ENCODE results near the gene GPC5. TPM values are rescaled to one million over a fixed set of nuclear protein-coding genes. Genes with fewer than 3 reads are reported as not detected.
"Not testable (repeated sequence)": the region's sequence is repeated elsewhere in the genome, so short reads cannot be mapped to it uniquely, and the experiment has no call there.

Gene GPC5
- polyA plus RNA-seq, 3 donors from 2014 or later = 0.58 TPM; not detected in 2

DNA sequence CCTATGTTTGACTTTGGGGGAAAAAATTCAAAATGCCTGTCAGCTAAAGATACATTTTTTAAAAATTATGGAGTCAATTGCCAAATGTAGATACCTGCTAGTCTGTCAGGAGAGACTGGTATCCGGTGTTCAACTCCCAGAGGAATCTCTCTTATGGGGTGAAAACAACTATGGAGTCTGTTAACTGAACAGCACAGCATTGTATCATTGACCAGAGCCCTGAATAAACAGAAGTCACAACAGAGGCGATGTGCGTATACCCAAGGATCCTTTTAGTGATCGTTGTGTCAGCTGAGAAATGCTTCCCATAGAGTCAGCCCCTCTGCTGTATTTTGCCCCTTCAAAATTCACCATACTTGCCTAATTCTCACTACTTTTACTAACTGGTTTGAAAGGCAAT, 257.3 kb downstream of the GPC5 start:
- H3K4me1 Mint-ChIP-seq = no peaks in the 10 kb centered on the region
- no peak for DNase-seq
- peaks cover 1 to 20% (median 9%) of the 10 kb centered on the region in 6 donors for H3K9me3 Mint-ChIP-seq
- H3K36me3 Mint-ChIP-seq = no peaks in the 10 kb centered on the region
- no peak overlapping the region for H3K4me3 Mint-ChIP-seq
- H3K27me3 Mint-ChIP-seq (ENCODE audit: low read depth in 3 of 3) = no peaks in the 10 kb centered on the region
- H3K27ac Mint-ChIP-seq = no peak overlapping the region

- DNase-seq = no peak
- no peak overlapping the region for H3K27ac Mint-ChIP-seq
- H3K27me3 Mint-ChIP-seq (ENCODE audit: low read depth in 3 of 3) = no peaks in the 10 kb centered on the region
Measured at GRCh38 chr13:91657283-91657682, 258.9 kb downstream of the GPC5 start.

DNA sequence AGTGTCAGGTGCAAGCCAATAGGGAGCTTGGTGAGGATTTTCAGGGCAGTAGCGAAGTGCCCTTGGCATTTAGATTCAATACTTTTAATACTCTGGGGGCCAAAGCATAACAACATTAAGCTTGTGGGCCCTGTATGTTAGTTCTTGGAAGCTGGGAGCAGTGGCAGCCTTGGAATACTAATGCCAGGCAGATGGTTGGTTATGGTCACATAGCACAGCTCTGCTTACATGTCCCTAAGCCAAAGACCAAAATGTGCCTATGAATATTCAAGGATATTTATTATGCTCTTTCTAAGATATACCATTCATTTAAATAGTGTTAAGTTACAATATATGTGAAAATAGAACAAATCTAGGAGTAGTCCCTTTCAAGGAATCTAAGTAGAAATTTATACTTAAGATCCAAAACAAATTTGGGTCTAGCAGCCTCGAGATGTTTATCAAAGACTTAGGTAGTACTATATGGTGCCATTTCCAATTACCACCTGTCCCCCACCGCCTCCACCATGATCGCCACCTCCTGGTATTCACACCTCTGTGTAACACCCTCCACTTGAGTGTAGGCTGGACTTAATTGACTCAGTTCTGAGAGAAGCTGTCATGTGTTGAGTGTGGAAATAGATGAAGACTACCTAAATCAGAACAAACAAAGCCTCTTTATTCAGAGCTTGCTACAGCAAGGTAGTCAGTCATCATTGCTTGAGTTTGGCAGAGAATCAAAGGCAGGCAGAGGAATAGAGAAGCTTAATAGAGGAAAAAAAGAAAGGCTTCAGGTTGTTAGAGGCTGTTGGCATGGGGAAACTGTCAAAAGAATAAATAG, 261.0 kb downstream of the GPC5 start:
- H3K27ac Mint-ChIP-seq = no peak overlapping the region
- H3K4me1 Mint-ChIP-seq = no peaks in the 10 kb centered on the region
- DNase-seq = no peak
- no peak overlapping the region for H3K4me3 Mint-ChIP-seq
- H3K36me3 Mint-ChIP-seq = no peaks in the 10 kb centered on the region
- H3K27me3 Mint-ChIP-seq (ENCODE audit: low read depth in 3 of 3) = no peaks in the 10 kb centered on the region
- H3K9me3 Mint-ChIP-seq = peaks cover under 1 to 29% (median 5%) of the 10 kb centered on the region in 6 donors

More at GRCh38 chr13:91657283-91657682, 258.9 kb downstream of the GPC5 start:
- Mint-ChIP-seq H3K4me1 (no peaks in the 10 kb centered on the region), H3K9me3 (peaks cover 1 to 31% (median 9%) of the 10 kb centered on the region in 6 donors), H3K4me3 (no peak overlapping the region), H3K36me3 (no peaks in the 10 kb centered on the region)

DNA sequence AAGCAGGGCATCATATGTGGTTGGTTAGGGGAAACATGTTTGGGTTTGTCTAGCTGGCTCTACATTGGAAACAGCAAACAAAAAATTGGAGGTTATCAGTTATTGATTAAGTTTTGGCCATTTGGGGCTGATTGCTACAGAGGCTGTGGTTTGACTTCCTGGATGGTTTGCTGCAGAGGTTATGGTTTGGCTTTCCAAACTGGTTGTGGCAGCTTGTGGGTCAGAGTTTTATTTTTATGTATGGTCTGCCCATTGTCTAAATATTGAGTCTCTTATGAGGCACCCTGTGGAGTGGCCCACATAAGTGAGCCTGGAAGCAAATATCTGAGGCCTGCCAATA, 261.6 kb downstream of the GPC5 start:
- no peak for DNase-seq
- Mint-ChIP-seq H3K4me1 (no peaks in the 10 kb centered on the region), H3K9me3 (peaks cover 3 to 29% (median 5%) of the 10 kb centered on the region in 6 donors), H3K27me3 (ENCODE audit: low read depth in 3 of 3) (no peaks in the 10 kb centered on the region), H3K4me3 (no peak overlapping the region), H3K36me3 (no peaks in the 10 kb centered on the region), H3K27ac (no peak overlapping the region)

DNA sequence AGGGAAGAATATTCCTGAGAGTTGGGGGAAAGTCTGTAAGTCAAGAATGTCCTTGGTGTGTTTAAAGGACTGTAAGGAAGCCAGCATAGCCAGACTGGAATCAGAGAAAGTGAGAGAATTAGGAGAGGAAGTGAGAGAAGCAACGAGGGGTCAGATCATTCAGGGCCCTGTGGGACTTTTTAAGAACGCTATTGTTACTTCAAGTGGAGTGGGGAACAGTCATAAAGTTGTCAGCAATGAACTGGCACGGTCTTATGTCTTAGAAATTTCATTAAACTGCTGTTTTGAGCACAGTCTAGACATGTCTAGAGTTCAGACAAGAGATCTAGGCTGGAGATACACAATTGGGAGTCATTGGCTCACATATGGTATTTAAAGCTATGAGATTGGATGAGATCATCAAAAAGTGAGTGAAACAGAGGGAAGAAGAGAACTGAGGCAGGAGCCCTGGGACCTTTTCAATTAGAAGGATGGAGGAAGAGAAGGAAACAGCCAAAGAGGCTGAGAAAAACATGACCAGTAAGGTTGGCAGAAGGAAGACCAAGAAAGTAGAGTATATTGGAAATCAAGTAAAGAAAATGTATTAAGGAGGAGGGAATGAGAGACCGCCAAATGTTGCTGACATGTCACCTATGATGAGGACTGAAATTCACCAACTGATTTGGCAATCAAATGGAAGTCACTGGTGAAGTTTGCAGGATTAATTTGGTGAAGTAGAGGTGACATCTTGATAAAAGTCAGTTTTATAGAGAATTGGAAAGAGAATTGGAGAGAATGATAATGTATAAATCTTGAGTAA, 263.5 kb downstream of the GPC5 start:
- Mint-ChIP-seq H3K9me3 (peaks cover 3 to 21% (median 3%) of the 10 kb centered on the region in 6 donors), H3K4me1 (no peaks in the 10 kb centered on the region), H3K36me3 (no peaks in the 10 kb centered on the region), H3K4me3 (no peak overlapping the region), H3K27me3 (ENCODE audit: low read depth in 3 of 3) (no peaks in the 10 kb centered on the region), H3K27ac (no peak overlapping the region)
- DNase-seq = no peak

DNA sequence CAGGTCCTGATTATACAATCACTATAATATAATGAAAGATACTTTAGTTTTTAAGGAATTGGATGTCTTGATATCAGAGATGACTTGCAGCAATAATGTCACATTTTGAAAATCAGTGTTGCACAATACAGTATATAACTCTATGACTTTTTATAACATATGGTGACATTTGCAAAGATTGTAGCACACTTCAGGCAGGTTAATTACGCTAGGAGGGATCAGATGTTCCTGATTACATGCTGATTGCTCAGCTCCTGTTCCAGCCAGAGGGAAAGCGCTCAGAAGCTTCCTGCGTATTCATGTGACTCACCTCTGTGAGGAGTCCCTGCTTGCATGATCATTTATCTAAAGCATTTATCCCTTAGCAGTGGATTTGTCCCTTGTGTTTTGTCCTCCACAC, 265.6 kb downstream of the GPC5 start:
- no peaks in the 10 kb centered on the region for H3K36me3 Mint-ChIP-seq
- no peak for DNase-seq
- H3K4me1 Mint-ChIP-seq = no peaks in the 10 kb centered on the region
- no peak overlapping the region for H3K4me3 Mint-ChIP-seq
- no peaks in the 10 kb centered on the region for H3K27me3 Mint-ChIP-seq (ENCODE audit: low read depth in 3 of 3)
- no peak overlapping the region for H3K27ac Mint-ChIP-seq
- H3K9me3 Mint-ChIP-seq = peaks cover 0 to 16% (median 2%) of the 10 kb centered on the region in 6 donors

DNA sequence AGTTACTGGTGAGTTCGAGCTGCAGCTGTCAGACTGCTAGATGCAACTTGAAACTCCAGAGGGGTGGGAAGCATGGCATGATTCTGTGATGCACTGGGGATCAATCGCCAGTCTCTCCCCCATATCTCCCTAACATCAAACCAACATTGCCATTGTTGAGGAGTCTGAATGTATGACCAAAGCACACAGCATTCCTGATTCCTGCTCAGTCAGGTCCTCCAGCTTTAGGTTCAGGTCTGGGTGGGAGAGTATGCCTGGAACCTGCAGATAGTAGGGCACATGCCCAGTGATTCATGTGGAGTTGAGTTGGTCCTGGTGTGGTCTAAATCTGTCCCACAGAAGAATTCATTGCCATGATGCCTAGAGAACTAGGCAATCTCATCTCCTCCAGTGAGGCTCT, 269.1 kb downstream of the GPC5 start:
- H3K4me1 Mint-ChIP-seq = no peaks in the 10 kb centered on the region

DNA sequence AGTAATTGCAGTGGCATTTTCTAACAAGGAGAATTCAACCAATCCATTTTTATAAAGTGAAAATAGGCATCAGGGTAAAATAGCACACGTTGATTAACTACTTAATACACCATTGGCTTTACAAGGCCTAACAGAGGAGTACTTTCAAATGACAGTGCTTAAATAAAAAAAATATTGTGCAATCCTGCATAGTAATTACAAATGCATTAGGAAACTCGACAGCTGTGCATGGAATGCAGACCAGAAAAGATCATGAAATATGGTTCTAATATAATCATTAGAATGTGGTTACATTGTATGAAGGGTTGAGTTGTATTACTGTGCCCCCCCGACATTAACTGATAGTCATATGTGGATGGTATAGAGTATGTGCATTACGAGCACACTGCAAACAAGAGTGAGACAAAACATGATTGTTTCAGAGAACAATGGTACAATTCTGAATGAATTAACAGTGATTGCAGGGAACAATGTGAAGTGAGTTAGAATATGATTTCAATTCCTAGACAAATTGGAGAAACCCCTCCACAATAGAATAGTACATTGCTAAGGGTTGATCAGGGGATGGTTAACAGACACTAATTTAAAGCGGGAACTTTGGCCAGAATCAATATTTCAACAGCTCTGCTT, 270.6 kb downstream of the GPC5 start:
- Mint-ChIP-seq H3K27me3 (ENCODE audit: low read depth in 3 of 3) (no peaks in the 10 kb centered on the region), H3K27ac (no peak overlapping the region), H3K9me3 (peaks cover 0 to 16% (median 3%) of the 10 kb centered on the region in 6 donors), H3K36me3 (no peaks in the 10 kb centered on the region), H3K4me1 (no peaks in the 10 kb centered on the region), H3K4me3 (no peak overlapping the region)
- no peak for DNase-seq

More for the DNA sequence above, 269.1 kb downstream of the GPC5 start:
- Mint-ChIP-seq H3K4me3 (no peak overlapping the region), H3K27ac (no peak overlapping the region), H3K9me3 (peaks cover 0 to 21% (median 0%) of the 10 kb centered on the region in 6 donors), H3K27me3 (ENCODE audit: low read depth in 3 of 3) (no peaks in the 10 kb centered on the region), H3K36me3 (no peaks in the 10 kb centered on the region)
- no peak for DNase-seq

GRCh38 chr13:91674347-91674746, 275.9 kb downstream of the GPC5 start:
- H3K27ac Mint-ChIP-seq = not testable (repeated sequence)
- H3K9me3 Mint-ChIP-seq = peaks cover 5 to 13% (median 7%) of the 10 kb centered on the region in 6 donors

DNA sequence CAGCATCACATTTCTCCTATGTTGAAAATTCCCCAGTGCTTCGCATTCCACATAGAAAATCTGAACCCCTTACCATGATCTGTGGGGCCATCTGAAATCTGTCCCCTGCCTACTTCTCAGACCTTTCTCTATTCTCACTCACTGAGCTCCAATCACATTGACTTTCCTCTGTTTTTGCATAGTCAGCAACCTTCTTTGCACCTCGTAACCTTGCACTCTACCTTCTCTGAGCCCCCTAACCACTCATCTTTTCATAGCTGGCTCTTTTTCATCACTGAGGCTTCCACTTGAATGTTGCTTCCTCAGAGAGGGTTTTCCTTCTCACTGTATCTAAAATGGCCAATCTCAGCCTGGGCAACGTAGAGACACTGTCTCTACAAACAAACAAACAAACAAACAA, 286.3 kb downstream of the GPC5 start:
- Mint-ChIP-seq H3K9me3 (peaks cover 3 to 13% (median 5%) of the 10 kb centered on the region in 6 donors), H3K4me1 (no peaks in the 10 kb centered on the region), H3K36me3 (no peaks in the 10 kb centered on the region), H3K4me3 (no peak overlapping the region), H3K27me3 (ENCODE audit: low read depth in 3 of 3) (no peaks in the 10 kb centered on the region), H3K27ac (no peak overlapping the region)
- DNase-seq = no peak

More at GRCh38 chr13:91674347-91674746, 275.9 kb downstream of the GPC5 start:
- not testable (repeated sequence) for H3K36me3 Mint-ChIP-seq; DNase-seq; H3K4me3 Mint-ChIP-seq; H3K4me1 Mint-ChIP-seq; H3K27me3 Mint-ChIP-seq (ENCODE audit: low read depth in 3 of 3)

DNA sequence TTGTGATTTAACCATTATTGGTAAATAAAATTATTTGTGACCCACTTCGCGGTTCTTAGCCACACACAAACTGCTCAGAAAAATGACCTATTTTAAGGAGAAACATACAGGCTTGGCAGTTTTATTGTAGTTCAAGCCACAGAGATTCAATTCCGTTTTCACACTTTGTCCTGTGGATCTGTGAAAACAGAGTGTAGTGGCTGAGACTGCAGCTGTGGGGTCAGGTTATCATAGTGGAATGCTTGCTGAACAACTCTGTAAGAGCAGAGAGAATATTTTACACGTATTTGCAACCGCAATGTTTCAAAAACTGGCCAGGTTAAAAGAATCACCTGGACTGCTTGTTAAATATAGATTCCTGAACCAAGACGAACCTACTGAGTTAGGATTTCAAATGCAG, 292.5 kb downstream of the GPC5 start:
- H3K4me1 Mint-ChIP-seq = no peaks in the 10 kb centered on the region
- no peak for DNase-seq
- no peak overlapping the region for H3K27ac Mint-ChIP-seq
- H3K9me3 Mint-ChIP-seq = peaks cover 0 to 3% (median 0%) of the 10 kb centered on the region in 6 donors
- H3K36me3 Mint-ChIP-seq = no peaks in the 10 kb centered on the region
- H3K4me3 Mint-ChIP-seq = no peak overlapping the region
- H3K27me3 Mint-ChIP-seq (ENCODE audit: low read depth in 3 of 3) = no peaks in the 10 kb centered on the region

DNA sequence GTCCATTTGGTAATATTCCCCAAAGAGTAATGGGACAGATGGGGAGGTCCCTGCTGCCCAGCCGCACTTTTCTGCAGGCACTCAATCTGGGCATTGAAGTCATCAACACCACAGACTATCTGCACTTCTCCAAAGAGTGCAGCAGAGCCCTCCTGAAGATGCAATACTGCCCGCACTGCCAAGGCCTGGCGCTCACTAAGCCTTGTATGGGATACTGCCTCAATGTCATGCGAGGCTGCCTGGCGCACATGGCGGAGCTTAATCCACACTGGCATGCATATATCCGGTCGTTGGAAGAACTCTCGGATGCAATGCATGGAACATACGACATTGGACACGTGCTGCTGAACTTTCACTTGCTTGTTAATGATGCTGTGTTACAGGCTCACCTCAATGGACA, 295.0 kb downstream of the GPC5 start:
- peaks cover 0 to 3% (median 1%) of the 10 kb centered on the region in 6 donors for H3K9me3 Mint-ChIP-seq
- H3K27me3 Mint-ChIP-seq (ENCODE audit: low read depth in 3 of 3) = no peaks in the 10 kb centered on the region
- no peak overlapping the region for H3K4me3 Mint-ChIP-seq
- no peak overlapping the region for H3K27ac Mint-ChIP-seq
- no peak for DNase-seq
- H3K36me3 Mint-ChIP-seq = no peaks in the 10 kb centered on the region
- no peaks in the 10 kb centered on the region for H3K4me1 Mint-ChIP-seq

DNA sequence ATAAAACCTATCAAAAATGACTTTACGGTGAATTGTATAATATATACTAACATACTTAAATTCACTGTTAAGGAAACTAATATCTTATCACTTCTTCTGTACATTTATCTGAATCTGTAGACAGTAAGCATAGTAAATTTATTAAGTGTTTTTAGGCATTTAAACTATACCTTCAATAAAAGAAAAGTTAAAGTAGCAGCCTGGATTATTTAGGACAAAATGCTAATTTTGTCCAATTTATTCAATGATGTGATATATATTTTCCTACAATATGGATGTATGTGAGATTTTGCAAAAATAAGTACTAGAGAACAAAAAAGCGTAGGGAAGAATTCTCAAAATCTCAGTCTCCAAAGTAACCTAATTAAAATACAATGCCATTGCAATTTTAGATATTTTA, 299.9 kb downstream of the GPC5 start:
- DNase-seq = no peak
- Mint-ChIP-seq H3K4me3 (no peak overlapping the region), H3K4me1 (no peaks in the 10 kb centered on the region), H3K27ac (no peak overlapping the region), H3K27me3 (ENCODE audit: low read depth in 3 of 3) (peaks cover 0 to 3% (median 0%) of the 10 kb centered on the region in 3 donors), H3K36me3 (no peaks in the 10 kb centered on the region), H3K9me3 (peaks cover 3 to 7% (median 4%) of the 10 kb centered on the region in 6 donors)

DNA sequence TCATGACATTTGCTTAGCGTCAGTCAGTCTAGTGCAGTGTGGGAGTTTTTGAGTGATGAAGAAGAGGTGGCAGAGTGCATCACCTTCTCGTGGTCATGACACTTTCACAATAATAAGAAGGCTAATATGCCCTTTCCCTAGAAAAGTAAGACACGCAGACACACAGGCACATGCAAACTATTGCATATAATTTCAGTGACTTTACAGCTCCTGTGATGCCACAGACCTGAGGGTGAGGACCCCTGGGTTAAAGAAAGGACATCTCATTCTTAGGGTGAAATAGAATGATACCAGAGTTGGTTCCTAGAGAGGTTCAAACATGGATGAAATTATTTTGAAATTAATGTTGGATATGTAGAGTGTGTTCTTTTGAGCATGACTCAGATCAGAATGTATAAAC, 300.3 kb downstream of the GPC5 start:
- H3K9me3 Mint-ChIP-seq = peaks cover 3 to 8% (median 7%) of the 10 kb centered on the region in 6 donors
- H3K27me3 Mint-ChIP-seq (ENCODE audit: low read depth in 3 of 3) = peaks cover 0 to 3% (median 0%) of the 10 kb centered on the region in 3 donors
- no peaks in the 10 kb centered on the region for H3K36me3 Mint-ChIP-seq
- H3K4me1 Mint-ChIP-seq = no peaks in the 10 kb centered on the region
- H3K4me3 Mint-ChIP-seq = no peak overlapping the region
- DNase-seq = no peak
- H3K27ac Mint-ChIP-seq = no peak overlapping the region

Measured in immature natural killer cell (primary cell).